ENCODE data around the gene ERRFI1.
"Not testable (repeated sequence)": the region's sequence is repeated elsewhere in the genome, so short reads cannot be mapped to it uniquely, and the experiment has no call there.

The ERRFI1 gene

GRCh38 chr1:7963841-7964240 lies 62.3 kb downstream of the ERRFI1 start:
- not testable (repeated sequence) for DNase-seq

GRCh38 chr1:7963378-7963730 lies 62.8 kb downstream of the ERRFI1 start:
- not testable (repeated sequence) for DNase-seq

- no peak for DNase-seq
Observed at GRCh38 chr1:7962636-7963377, 63.3 kb downstream of the ERRFI1 start.

DNA sequence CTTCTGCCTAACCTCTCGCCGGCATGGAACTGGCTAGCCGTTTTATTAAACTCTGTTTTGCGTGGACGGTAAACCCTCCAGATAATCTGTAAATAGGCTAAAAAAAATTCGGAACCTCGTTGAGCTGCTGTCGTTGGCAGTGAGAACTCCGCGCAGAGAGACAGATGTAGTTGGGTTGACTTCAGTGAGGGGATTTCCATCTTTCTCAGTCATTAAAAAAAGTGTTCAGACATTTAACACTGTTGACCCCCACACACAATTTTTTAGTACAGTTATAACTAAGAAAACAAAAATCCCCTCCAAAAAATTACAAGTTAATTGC lies 64.1 kb downstream of the ERRFI1 start:
- no peak for DNase-seq
